ENCODE results near the gene YIF1B.

DNA sequence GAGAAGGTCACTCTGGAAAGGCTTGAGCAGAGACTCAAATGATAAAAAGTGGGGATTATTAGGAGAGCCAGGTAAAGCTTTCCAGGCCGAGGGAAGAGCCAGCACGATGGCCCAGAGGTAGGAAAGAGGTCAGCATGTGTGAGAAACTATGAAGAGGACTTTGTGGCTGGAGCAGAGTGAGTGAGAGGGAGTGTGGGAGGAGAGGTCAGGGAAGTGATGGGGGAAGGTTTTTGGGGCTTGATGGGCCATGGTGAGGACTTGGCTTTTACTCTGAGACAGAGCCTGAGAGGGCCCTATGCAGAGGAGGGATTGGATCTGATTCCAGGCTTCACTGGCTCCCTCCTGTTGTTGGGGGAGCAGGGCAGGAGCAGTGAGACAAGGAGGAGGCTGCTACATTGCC, 25.2 kb upstream of the YIF1B start:
- TF ChIP-seq, protein P1, sequence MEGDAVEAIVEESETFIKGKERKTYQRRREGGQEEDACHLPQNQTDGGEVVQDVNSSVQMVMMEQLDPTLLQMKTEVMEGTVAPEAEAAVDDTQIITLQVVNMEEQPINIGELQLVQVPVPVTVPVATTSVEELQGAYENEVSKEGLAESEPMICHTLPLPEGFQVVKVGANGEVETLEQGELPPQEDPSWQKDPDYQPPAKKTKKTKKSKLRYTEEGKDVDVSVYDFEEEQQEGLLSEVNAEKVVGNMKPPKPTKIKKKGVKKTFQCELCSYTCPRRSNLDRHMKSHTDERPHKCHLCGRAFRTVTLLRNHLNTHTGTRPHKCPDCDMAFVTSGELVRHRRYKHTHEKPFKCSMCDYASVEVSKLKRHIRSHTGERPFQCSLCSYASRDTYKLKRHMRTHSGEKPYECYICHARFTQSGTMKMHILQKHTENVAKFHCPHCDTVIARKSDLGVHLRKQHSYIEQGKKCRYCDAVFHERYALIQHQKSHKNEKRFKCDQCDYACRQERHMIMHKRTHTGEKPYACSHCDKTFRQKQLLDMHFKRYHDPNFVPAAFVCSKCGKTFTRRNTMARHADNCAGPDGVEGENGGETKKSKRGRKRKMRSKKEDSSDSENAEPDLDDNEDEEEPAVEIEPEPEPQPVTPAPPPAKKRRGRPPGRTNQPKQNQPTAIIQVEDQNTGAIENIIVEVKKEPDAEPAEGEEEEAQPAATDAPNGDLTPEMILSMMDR (IDR thresholded peaks at IDR 0.05; ENCODE audit: low read depth, low read length, missing input control): no peak
- no peak for TF ChIP-seq RXRA (IDR thresholded peaks at IDR 0.05)
